GM12801 (cell line): ENCODE results near the gene PLCL2.

ENCODE experiments used
- TF ChIP-seq, protein P1 (sequence below): IDR thresholded peaks from one replicate; pipeline ENCODE4 v1.5.1; 2011; ENCODE audit warnings: control low read depth; ENCODE audit not compliant: insufficient read length; ENCODE audit errors: extremely low read depth

The PLCL2 gene

DNA sequence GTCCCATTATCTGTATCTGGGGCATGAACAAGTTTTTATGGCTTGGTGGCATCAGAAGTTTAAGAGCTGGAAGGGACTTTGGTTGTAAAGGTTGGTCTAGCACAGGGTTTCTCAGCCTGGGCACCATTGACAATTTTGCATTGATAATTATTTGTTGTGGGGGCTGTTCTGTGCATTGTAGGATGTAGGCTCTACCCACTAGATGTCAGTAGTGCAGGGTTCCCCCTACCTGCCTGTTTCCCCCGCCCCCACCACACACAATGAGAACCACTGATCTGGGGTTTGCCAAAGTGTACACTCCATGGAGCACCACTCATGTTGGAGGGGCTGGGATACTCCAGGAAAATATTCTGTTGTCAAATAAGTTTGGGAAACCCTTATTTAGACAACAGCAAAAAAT is 42.7 kb downstream of the PLCL2 start:
- TF ChIP-seq, protein P1, sequence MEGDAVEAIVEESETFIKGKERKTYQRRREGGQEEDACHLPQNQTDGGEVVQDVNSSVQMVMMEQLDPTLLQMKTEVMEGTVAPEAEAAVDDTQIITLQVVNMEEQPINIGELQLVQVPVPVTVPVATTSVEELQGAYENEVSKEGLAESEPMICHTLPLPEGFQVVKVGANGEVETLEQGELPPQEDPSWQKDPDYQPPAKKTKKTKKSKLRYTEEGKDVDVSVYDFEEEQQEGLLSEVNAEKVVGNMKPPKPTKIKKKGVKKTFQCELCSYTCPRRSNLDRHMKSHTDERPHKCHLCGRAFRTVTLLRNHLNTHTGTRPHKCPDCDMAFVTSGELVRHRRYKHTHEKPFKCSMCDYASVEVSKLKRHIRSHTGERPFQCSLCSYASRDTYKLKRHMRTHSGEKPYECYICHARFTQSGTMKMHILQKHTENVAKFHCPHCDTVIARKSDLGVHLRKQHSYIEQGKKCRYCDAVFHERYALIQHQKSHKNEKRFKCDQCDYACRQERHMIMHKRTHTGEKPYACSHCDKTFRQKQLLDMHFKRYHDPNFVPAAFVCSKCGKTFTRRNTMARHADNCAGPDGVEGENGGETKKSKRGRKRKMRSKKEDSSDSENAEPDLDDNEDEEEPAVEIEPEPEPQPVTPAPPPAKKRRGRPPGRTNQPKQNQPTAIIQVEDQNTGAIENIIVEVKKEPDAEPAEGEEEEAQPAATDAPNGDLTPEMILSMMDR: no peak

DNA sequence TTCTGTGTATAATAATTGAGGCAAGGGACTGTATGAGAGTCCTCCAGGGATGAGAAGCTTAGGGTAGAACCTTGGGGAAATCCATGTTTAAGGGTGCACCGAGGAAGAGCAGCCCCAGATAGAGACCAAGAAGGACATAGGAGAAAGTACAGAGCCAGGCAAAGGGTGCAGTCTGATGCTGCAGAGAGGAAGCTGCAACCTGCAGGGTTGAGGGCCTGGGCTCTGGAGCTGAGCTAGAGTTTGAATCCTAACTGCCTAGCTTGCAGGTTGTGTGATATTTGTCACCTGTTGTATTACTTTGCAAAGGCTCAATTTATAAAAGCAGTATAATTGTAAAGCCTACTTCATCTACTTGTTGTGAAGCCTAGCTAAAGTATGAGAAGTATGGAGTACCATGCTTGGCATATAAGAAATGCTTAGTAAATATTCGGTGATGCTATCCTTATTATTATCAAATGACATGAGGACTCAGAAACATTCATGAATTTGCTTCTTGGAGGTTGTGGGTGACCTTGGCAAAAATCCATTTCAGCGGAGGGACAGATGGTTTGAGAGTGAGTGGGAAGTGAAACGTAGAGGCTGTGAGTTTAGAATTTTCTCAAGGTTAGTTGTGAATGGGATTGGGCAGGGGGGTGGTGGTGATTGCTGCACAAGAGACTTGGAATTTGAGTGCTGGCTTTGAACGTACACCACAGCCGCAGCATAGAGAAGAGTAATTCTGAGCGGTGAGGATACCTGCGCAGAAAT is 43.8 kb downstream of the PLCL2 start:
- TF ChIP-seq, protein P1: no peak

DNA sequence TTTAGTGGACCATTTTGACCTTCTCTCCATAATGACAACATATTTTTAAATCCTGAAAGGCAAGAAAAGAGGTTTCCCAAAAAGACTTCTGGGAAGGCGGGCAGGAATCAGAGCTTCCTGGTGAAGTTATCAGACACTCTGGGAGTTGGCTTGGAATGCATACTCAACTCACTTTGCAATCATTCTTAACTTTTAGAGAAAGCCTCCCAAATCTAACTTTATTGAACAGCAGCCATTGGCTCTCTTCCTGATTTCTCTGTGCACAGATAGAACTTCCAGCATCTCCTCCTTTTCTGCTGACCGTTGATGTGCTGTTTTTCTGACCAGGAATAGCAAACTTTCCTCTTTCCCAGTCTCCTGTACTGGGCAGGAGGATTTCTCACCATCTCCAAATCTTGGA is 44.6 kb downstream of the PLCL2 start:
- TF ChIP-seq, protein P1: no peak

DNA sequence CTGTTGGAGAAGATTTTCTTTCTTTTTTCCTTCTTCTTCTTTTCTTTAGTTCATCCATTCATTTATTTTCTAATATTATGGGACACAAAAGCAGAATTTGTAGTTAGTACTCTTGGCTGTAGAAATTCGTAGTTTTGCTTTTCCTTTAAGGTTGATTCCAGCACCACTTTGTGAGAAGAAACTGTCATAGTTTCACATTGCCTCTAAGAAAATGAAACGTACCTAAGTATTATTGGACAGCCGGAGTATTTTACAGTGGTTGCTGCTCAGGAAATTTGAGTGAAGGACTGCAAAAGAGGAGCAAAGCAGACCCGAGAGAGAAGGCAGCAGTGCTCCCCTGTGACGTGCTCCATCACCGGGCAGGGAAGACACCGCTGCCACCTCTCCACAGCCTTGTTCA is 48.1 kb downstream of the PLCL2 start:
- TF ChIP-seq, protein P1: no peak

DNA sequence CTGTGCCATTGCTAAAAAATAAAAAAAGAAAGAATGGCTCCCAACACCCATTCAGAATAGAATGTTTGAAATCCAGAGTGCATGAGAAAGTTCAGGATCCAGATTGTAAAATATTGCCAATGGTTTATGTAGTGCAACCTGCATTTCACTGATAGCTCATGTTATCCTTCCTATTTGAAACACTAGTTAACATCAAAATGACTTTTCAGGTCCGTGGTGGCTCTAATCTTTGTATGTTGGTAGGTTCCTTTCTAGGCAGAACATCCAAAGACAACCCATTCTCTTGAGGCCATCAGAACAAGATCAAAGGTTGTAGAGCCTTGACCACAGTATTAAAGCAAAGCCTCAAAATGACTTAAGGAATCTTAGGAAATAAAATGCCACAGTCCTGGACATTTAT is 51.0 kb downstream of the PLCL2 start:
- TF ChIP-seq, protein P1: no peak

DNA sequence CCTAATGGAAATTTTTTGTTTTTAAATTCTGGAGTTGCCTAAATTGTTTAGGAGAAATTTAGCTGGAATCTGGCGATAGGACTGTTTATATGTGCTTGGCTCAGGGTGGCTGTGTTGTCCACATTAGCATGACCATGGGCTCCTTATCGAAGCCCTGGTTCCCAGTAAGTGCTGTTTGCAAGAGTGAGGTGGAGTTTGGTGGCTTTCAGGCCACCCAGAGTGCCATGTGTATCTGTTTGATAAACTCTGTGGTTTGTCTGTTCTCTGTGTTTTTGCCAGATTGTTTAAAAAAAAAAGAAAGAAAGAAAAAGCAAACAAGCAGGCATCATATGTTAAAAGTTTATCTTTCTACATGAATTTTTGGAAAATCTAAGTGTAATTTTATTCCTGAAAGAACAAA is 51.5 kb downstream of the PLCL2 start:
- TF ChIP-seq, protein P1: no peak

DNA sequence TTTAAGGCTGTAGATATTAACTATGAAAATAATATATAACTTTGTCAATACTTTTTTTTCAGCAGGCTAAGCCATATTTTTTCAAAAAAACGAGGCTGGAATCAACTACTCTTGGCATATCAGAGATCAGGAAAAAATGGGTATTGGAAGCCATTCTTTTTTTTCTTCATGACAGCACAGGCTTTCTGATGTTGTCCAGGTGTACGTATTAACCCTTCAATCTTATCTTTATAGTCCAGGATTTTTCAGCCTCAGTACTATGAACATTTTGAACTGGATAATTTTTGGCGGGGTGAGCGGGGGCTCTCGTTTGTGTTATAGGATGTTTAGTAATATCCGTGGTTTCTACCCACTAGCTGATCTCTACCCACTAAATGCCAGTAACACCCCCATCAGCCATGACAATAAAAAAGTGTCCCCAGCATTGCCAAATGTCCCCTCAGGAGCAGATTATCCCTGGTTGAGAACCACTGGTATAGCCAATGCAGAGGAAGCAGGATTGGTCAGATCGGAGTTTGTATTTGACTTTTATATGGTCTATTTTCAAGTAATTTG is 52.0 kb downstream of the PLCL2 start:
- TF ChIP-seq, protein P1: no peak
